ENCODE measurements around the gene HLA-DMA.
"Not testable (repeated sequence)": the region's sequence is repeated elsewhere in the genome, so short reads cannot be mapped to it uniquely, and the experiment has no call there.

HLA-DMA gene

GRCh38 chr6:32949113-32949512 is 3.8 kb downstream of the HLA-DMA start:
- Histone ChIP-seq H3K4me3 (ENCODE audit: low read length) (no peak overlapping the region), H3K36me3 (ENCODE audit: control insufficient read depth, low read depth, low read length) (no peaks in the 10 kb centered on the region), H3K9me3 (ENCODE audit: control insufficient read depth, low read depth, low read length) (no peaks in the 10 kb centered on the region), H3K9ac (ENCODE audit: low read length) (no peak overlapping the region), H3K27me3 (ENCODE audit: control insufficient read depth, insufficient read depth, low read length) (no peaks in the 10 kb centered on the region), H3K4me1 (ENCODE audit: control insufficient read depth, low read depth, low read length) (peaks cover 11% of the 10 kb centered on the region), H3K27ac (ENCODE audit: low read length) (no peak overlapping the region)

DNA sequence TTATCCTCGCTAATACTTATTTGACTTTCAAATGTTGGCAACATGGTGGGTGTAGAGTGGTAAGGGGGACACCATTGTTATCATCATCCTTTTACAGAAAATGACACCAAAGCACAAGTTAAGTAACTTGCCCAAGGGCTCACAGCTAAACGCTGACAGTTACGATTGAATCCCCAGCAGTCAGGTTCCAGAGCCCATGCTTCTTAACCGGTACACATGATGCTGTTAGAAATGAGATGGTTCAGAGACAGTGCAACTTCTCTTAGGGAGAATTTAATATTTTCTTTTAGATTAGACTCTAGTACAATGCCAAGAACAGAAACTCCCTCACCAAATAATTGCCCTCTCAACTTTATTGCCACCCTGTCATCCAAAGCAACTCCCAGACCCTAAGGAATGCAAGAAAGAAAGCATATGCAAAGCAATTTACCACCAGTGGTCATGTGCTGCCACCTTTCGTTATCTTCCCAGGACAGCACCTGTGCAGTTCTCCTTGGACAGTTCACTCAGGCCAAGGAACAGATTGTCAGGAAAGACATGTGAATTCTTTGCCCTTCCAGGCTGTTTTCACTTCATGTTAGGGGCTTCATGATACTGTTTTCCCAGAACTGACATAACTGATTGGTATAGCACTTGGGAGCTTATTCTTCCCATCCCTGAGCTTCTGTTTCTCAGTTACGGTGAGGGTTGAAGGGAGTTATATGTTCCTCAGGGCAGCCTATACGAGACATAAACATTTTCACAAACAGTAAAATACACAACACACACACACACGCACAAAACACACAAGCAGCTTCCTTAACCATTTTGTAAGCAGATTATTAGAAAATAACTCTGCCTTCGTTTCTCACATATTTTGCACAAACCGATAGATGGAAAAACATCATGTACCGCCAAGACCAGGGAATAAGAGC is 5.1 kb downstream of the HLA-DMA start:
- H3K9ac ChIP-seq (ENCODE audit: low read length): no peak overlapping the region
- peaks cover 10% of the 10 kb centered on the region for H3K4me1 ChIP-seq (ENCODE audit: control insufficient read depth, low read depth, low read length)

DNA sequence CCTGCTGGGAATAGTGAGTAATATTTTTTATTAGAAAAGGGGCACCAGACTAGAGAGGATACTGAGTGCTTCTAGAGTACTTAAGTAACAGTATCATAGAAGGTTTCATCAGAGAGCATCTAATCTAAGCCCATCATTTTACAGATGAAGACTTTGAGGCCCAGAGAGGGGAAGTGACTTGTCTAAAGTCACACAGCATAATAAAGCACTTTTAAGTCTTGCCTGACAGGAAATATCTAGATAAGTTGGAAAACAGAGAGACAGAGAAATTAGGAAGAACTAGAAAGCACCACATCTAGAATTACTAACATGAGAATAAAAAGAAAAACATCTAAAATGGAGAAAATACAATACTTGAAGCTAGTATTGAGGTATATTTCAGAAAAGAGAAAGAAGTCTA is 6.0 kb downstream of the HLA-DMA start:
- H3K27ac ChIP-seq (ENCODE audit: low read length): no peak overlapping the region
- no peak overlapping the region for H3K4me3 ChIP-seq (ENCODE audit: low read length)
- H3K9me3 ChIP-seq (ENCODE audit: control insufficient read depth, low read depth, low read length): no peaks in the 10 kb centered on the region
- no peaks in the 10 kb centered on the region for H3K36me3 ChIP-seq (ENCODE audit: control insufficient read depth, low read depth, low read length)
- H3K9ac ChIP-seq (ENCODE audit: low read length): no peak overlapping the region
- H3K27me3 ChIP-seq (ENCODE audit: control insufficient read depth, insufficient read depth, low read length): no peaks in the 10 kb centered on the region
- peaks cover 4% of the 10 kb centered on the region for H3K4me1 ChIP-seq (ENCODE audit: control insufficient read depth, low read depth, low read length)

More for the DNA sequence above, 5.1 kb downstream of the HLA-DMA start:
- Histone ChIP-seq H3K4me3 (ENCODE audit: low read length) (no peak overlapping the region), H3K9me3 (ENCODE audit: control insufficient read depth, low read depth, low read length) (no peaks in the 10 kb centered on the region), H3K27ac (ENCODE audit: low read length) (no peak overlapping the region), H3K36me3 (ENCODE audit: control insufficient read depth, low read depth, low read length) (no peaks in the 10 kb centered on the region), H3K27me3 (ENCODE audit: control insufficient read depth, insufficient read depth, low read length) (no peaks in the 10 kb centered on the region)

- Histone ChIP-seq H3K27ac (ENCODE audit: low read length) (no peak overlapping the region), H3K36me3 (ENCODE audit: control insufficient read depth, low read depth, low read length) (no peaks in the 10 kb centered on the region), H3K4me3 (ENCODE audit: low read length) (no peak overlapping the region)
These were observed 6.9 kb downstream of the HLA-DMA start for GRCh38 chr6:32945953-32946352.

GRCh38 chr6:32945108-32945760 is 7.7 kb downstream of the HLA-DMA start:
- Histone ChIP-seq H3K4me3 (ENCODE audit: low read length) (no peak overlapping the region), H3K9me3 (ENCODE audit: control insufficient read depth, low read depth, low read length) (no peaks in the 10 kb centered on the region), H3K36me3 (ENCODE audit: control insufficient read depth, low read depth, low read length) (no peaks in the 10 kb centered on the region), H3K4me1 (ENCODE audit: control insufficient read depth, low read depth, low read length) (peaks cover 12% of the 10 kb centered on the region), H3K27me3 (ENCODE audit: control insufficient read depth, insufficient read depth, low read length) (no peaks in the 10 kb centered on the region), H3K9ac (ENCODE audit: low read length) (no peak overlapping the region), H3K27ac (ENCODE audit: low read length) (no peak overlapping the region)

More at GRCh38 chr6:32945953-32946352, 6.9 kb downstream of the HLA-DMA start:
- H3K4me1 ChIP-seq (ENCODE audit: control insufficient read depth, low read depth, low read length): peaks cover 11% of the 10 kb centered on the region
- no peaks in the 10 kb centered on the region for H3K9me3 ChIP-seq (ENCODE audit: control insufficient read depth, low read depth, low read length)
- H3K9ac ChIP-seq (ENCODE audit: low read length): no peak overlapping the region
- H3K27me3 ChIP-seq (ENCODE audit: control insufficient read depth, insufficient read depth, low read length): no peaks in the 10 kb centered on the region

GRCh38 chr6:32943864-32944649 is 8.8 kb downstream of the HLA-DMA start:
- H3K4me1 ChIP-seq (ENCODE audit: control insufficient read depth, low read depth, low read length): peaks cover 12% of the 10 kb centered on the region
- no peaks in the 10 kb centered on the region for H3K9me3 ChIP-seq (ENCODE audit: control insufficient read depth, low read depth, low read length)
- no peak overlapping the region for H3K4me3 ChIP-seq (ENCODE audit: low read length)
- no peak overlapping the region for H3K9ac ChIP-seq (ENCODE audit: low read length)
- H3K27ac ChIP-seq (ENCODE audit: low read length): no peak overlapping the region
- H3K36me3 ChIP-seq (ENCODE audit: control insufficient read depth, low read depth, low read length): no peaks in the 10 kb centered on the region
- no peaks in the 10 kb centered on the region for H3K27me3 ChIP-seq (ENCODE audit: control insufficient read depth, insufficient read depth, low read length)

GRCh38 chr6:32942555-32943123 is 10.3 kb downstream of the HLA-DMA start:
- not testable (repeated sequence) for H3K9me3 ChIP-seq (ENCODE audit: control insufficient read depth, low read depth, low read length); H3K9ac ChIP-seq (ENCODE audit: low read length); H3K36me3 ChIP-seq (ENCODE audit: control insufficient read depth, low read depth, low read length); H3K4me1 ChIP-seq (ENCODE audit: control insufficient read depth, low read depth, low read length); H3K4me3 ChIP-seq (ENCODE audit: low read length); H3K27ac ChIP-seq (ENCODE audit: low read length); H3K27me3 ChIP-seq (ENCODE audit: control insufficient read depth, insufficient read depth, low read length)

GRCh38 chr6:32941214-32941768 is 11.6 kb downstream of the HLA-DMA start:
- no peak overlapping the region for H3K27ac ChIP-seq (ENCODE audit: low read length)
- H3K9me3 ChIP-seq (ENCODE audit: control insufficient read depth, low read depth, low read length): no peaks in the 10 kb centered on the region
- H3K27me3 ChIP-seq (ENCODE audit: control insufficient read depth, insufficient read depth, low read length): no peaks in the 10 kb centered on the region
- no peaks in the 10 kb centered on the region for H3K36me3 ChIP-seq (ENCODE audit: control insufficient read depth, low read depth, low read length)
- peak overlapping the region; percentile 64 for H3K4me3 ChIP-seq (ENCODE audit: low read length)
- H3K4me1 ChIP-seq (ENCODE audit: control insufficient read depth, low read depth, low read length): peaks cover 7% of the 10 kb centered on the region
- H3K9ac ChIP-seq (ENCODE audit: low read length): no peak overlapping the region

DNA sequence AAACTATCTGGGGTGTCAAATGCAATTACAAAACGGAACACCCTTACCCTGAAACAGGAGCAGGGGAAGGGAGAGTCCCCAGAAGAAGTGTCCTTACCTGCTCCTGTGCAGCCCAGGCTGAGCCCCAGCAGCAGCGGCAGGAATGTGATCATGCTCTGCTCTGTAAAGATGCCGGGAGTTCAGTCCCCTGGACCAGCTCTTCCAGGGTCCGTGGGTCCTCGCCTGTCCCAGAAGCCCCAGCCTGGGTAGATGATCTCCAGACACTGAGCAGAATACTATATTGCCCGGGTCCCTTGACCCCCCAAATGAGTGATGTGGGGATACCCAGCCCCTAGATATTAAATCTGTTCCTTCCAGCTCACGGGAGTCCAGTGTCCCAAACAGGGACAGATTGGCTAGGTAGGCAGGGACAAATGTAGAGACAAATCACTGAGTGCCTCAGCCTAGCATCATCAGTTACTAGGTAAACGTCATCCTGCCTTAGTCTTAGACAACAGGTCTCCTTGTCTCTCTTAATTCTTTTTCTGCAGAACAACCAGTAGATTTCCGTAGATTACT is 12.2 kb downstream of the HLA-DMA start, which contains the start of gene HLA-DMB:
Gene HLA-DMB, minus strand, starts transcription at position 373 of the 558 bp plus-strand sequence. Its CDS starts 221 bp downstream, at position 152.
- H3K9ac ChIP-seq (ENCODE audit: low read length): no peak within 1 kb of the TSS
- no peaks in the 10 kb centered on the region for H3K9me3 ChIP-seq (ENCODE audit: control insufficient read depth, low read depth, low read length)
- H3K27me3 ChIP-seq (ENCODE audit: control insufficient read depth, insufficient read depth, low read length): no peaks in the 10 kb centered on the region
- no peaks in the 10 kb centered on the region for H3K36me3 ChIP-seq (ENCODE audit: control insufficient read depth, low read depth, low read length)
- no peak within 1 kb of the TSS for H3K27ac ChIP-seq (ENCODE audit: low read length)
- H3K4me3 ChIP-seq (ENCODE audit: low read length): peak within 1 kb of the TSS; percentile 64
- H3K4me1 ChIP-seq (ENCODE audit: control insufficient read depth, low read depth, low read length): peaks cover 7% of the 10 kb centered on the region

- Histone ChIP-seq H3K9me3 (ENCODE audit: control insufficient read depth, low read depth, low read length) (no peaks in the 10 kb centered on the region), H3K27me3 (ENCODE audit: control insufficient read depth, insufficient read depth, low read length) (no peaks in the 10 kb centered on the region), H3K4me1 (ENCODE audit: control insufficient read depth, low read depth, low read length) (peaks cover 7% of the 10 kb centered on the region), H3K4me3 (ENCODE audit: low read length) (no peak overlapping the region), H3K27ac (ENCODE audit: low read length) (no peak overlapping the region), H3K36me3 (ENCODE audit: control insufficient read depth, low read depth, low read length) (no peaks in the 10 kb centered on the region), H3K9ac (ENCODE audit: low read length) (no peak overlapping the region)
These were observed 14.4 kb downstream of the HLA-DMA start for GRCh38 chr6:32938494-32938893.
